ENCODE results near the gene ECI1. TPM values are rescaled to one million over a fixed set of nuclear protein-coding genes. Genes with fewer than 3 reads are reported as not detected.

The ECI1 gene
- total RNA-seq, 1 donor from 2014 or later, result 39.7 TPM

DNA sequence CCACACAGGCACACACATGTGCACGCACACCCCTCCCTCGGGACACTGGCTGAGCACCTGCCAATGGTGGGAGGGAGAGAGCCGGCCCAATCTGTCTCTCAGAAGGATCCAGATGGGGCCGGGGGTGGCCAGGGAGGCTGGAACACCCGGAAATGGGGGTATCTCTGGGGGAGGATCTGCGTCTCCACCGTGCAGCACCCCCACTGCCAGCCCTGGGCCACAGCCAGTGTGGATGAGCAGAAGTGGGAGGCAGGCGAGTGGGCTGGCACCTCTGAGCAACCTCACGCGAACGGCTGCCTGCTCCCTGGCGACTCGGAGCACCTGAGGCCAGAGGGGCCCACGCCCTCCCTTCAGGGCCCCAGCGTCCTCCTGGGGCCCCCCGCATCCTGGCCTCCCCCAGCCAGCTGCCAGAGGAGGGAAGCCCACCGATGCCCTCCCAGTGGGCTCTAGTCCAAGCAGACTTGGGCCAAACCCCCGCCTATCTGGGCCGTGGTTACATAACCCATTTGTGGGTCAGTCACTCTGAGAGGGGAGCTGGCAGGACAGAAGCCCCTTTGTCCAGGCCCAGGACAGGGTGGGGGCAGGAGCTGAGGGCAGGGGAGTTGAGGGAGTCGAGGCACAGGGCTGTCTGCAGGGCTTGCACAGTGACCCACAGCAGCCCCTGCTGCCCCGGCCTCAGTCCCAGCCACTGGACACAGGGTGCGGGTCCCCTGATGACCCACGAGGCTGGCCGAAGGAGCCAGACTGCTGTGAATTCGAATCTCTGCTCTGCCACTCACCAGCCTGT, 60.5 kb downstream of the ECI1 start:
- H3K36me3 Mint-ChIP-seq, result no peaks in the 10 kb centered on the region
- Histone ChIP-seq H3K36me3 (no peaks in the 10 kb centered on the region), H3K27me3 (peaks cover 15% of the 10 kb centered on the region), H3K9ac (no peak overlapping the region), H3K79me2 (ENCODE audit: low read depth) (no peaks in the 10 kb centered on the region), H3K9me3 (ENCODE audit: low read depth) (no peaks in the 10 kb centered on the region), H3K27ac (no peak overlapping the region), H3K4me3 (no peak overlapping the region), H2AFZ (replicated peaks) (no peak overlapping the region), H3K4me2 (no peak overlapping the region), H4K20me1 (ENCODE audit: low read depth) (peaks cover 16% of the 10 kb centered on the region), H3K4me1 (peaks cover 11% of the 10 kb centered on the region), H3F3A (ENCODE audit: low read depth) (peaks cover 3% of the 10 kb centered on the region)
- H3K9me3 Mint-ChIP-seq, result no peaks in the 10 kb centered on the region
- no peak for DNase-seq (ENCODE audit: low spot score)
- no peak overlapping the region for H3K4me3 Mint-ChIP-seq
- no peak for TF ChIP-seq EZH2 (IDR thresholded peaks at IDR 0.05)
- TF ChIP-seq, protein P1, sequence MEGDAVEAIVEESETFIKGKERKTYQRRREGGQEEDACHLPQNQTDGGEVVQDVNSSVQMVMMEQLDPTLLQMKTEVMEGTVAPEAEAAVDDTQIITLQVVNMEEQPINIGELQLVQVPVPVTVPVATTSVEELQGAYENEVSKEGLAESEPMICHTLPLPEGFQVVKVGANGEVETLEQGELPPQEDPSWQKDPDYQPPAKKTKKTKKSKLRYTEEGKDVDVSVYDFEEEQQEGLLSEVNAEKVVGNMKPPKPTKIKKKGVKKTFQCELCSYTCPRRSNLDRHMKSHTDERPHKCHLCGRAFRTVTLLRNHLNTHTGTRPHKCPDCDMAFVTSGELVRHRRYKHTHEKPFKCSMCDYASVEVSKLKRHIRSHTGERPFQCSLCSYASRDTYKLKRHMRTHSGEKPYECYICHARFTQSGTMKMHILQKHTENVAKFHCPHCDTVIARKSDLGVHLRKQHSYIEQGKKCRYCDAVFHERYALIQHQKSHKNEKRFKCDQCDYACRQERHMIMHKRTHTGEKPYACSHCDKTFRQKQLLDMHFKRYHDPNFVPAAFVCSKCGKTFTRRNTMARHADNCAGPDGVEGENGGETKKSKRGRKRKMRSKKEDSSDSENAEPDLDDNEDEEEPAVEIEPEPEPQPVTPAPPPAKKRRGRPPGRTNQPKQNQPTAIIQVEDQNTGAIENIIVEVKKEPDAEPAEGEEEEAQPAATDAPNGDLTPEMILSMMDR (IDR thresholded peaks at IDR 0.05), result no peak
- H3K27me3 Mint-ChIP-seq (ENCODE audit: insufficient read depth, low read depth), result peaks cover 3% of the 10 kb centered on the region
- no peak overlapping the region for H3K27ac Mint-ChIP-seq
- H3K4me1 Mint-ChIP-seq, result peaks cover 8% of the 10 kb centered on the region

DNA sequence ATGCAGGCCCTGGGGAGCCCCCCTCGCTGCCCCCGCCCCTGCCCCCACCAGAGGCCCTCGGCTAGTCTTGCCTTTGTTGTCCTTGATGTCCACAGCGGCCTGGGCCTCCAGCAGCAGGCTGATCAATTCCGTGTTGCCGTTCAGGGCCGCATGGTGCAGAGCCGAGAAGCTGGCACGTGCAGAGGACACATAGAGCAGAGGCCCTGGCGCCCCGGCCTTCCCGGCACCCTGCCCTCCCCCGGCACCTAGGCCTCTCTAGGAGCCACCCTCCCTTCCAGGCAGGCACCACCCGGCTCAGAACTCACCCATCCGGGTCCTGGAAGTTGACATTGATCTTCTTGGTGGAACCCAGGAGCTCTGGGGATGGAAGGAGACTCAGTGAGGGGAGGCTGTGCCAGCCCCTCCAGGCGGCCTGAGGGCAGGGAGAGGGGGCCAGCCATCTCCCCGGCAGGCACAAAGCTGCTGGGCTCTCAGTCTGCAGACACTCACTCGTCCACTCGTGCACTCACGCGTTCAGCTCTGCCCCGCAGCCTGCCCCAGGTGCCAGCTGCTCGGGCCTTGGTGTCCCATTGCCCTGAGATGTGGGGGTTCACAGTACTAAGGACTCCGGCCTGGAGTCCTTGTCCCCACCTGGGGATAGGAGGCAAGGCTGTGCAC, 61.3 kb downstream of the ECI1 start:
- TF ChIP-seq, protein P1 (IDR thresholded peaks at IDR 0.05), result no peak
- TF ChIP-seq EZH2 (IDR thresholded peaks at IDR 0.05) (no peak), EZH2phosphoT487 (IDR thresholded peaks at IDR 0.05) (no peak)
- Mint-ChIP-seq H3K4me1 (peaks cover 8% of the 10 kb centered on the region), H3K9me3 (no peaks in the 10 kb centered on the region), H3K27me3 (ENCODE audit: insufficient read depth, low read depth) (peaks cover 2% of the 10 kb centered on the region), H3K27ac (no peak overlapping the region), H3K36me3 (no peaks in the 10 kb centered on the region), H3K4me3 (no peak overlapping the region)
- no peak overlapping the region for H3K9ac ChIP-seq
- no peaks in the 10 kb centered on the region for H3K79me2 ChIP-seq (ENCODE audit: low read depth)
- H3K9me3 ChIP-seq (ENCODE audit: low read depth), result no peaks in the 10 kb centered on the region
- no peaks in the 10 kb centered on the region for H3F3A ChIP-seq (ENCODE audit: low read depth)
- peaks cover 4% of the 10 kb centered on the region for H3K4me1 ChIP-seq
- peaks cover 7% of the 10 kb centered on the region for H3K27me3 ChIP-seq
- H3K4me2 ChIP-seq, result no peak overlapping the region
- no peak overlapping the region for H3K4me3 ChIP-seq
- peaks cover 9% of the 10 kb centered on the region for H4K20me1 ChIP-seq (ENCODE audit: low read depth)
- DNase-seq (ENCODE audit: low spot score), result no peak
- no peaks in the 10 kb centered on the region for H3K36me3 ChIP-seq
- no peak overlapping the region for H2AFZ ChIP-seq (replicated peaks)
- no peak overlapping the region for H3K27ac ChIP-seq

MicroRNAs encoded within 50 kb of the gene (microRNA counts, 767-probe panel; counts per million panel counts)
- microRNA hsa-miR-940, result 460 counts per million, percentile 90 among the panel's probes with 10 or more counts

Small RNA genes within 50 kb of the gene (microRNA-seq; reads per million reads assigned to microRNA genes)
- not detected for gene MIR3677
- not detected for gene MIR4717

Small RNA genes within 50 kb of the gene (small RNA-seq; reads per million reads assigned to genes)
- gene MIR3677 (not detected), gene MIR4717 (not detected)

Other genes with a start within 250 kb of the ECI1 start
- 12.7 and 31.2 TPM in 2 replicates for gene ZNF598, start 241.8 kb downstream of the ECI1 start, total RNA-seq (ENCODE audit: low replicate concordance)
- 0.99 TPM in 1 of 2 replicates, not detected in the other for gene NPW, start 231.8 kb downstream of the ECI1 start, total RNA-seq (ENCODE audit: low replicate concordance)
- gene NHERF2, start 224.7 kb downstream of the ECI1 start, total RNA-seq (ENCODE audit: low replicate concordance), result 3.0 and 9.1 TPM in 2 replicates
- gene NTHL1, start 203.8 kb downstream of the ECI1 start, total RNA-seq (ENCODE audit: low replicate concordance), result 26.3 and 43.6 TPM in 2 replicates
- 55.1 and 63.4 TPM in 2 replicates for gene TSC2, start 203.6 kb downstream of the ECI1 start, total RNA-seq (ENCODE audit: low replicate concordance)
- 16.9 and 73.4 TPM in 2 replicates for gene PKD1, start 115.7 kb downstream of the ECI1 start, total RNA-seq (ENCODE audit: low replicate concordance)
- gene RAB26, start 103.0 kb downstream of the ECI1 start, total RNA-seq (ENCODE audit: low replicate concordance), result 2.1 and 4.4 TPM in 2 replicates
- gene TRAF7, start 95.8 kb downstream of the ECI1 start, total RNA-seq (ENCODE audit: low replicate concordance), result 24.1 and 63.6 TPM in 2 replicates
- 1.6 and 9.0 TPM in 2 replicates for gene CASKIN1, start 55.0 kb downstream of the ECI1 start, total RNA-seq (ENCODE audit: low replicate concordance)
- 24.9 and 89.0 TPM in 2 replicates for gene MLST8, start 46.1 kb downstream of the ECI1 start, total RNA-seq (ENCODE audit: low replicate concordance)
- 5.2 and 14.5 TPM in 2 replicates for gene BRICD5, start 40.7 kb downstream of the ECI1 start, total RNA-seq (ENCODE audit: low replicate concordance)
- 13.3 and 42.9 TPM in 2 replicates for gene PGP, start 36.7 kb downstream of the ECI1 start, total RNA-seq (ENCODE audit: low replicate concordance)
- gene E4F1, start 28.0 kb downstream of the ECI1 start, total RNA-seq (ENCODE audit: low replicate concordance), result 7.4 and 37.7 TPM in 2 replicates
- 0.21 and 1.6 TPM in 2 replicates for gene DNASE1L2, start 15.1 kb downstream of the ECI1 start, total RNA-seq (ENCODE audit: low replicate concordance)
- 176 and 284 TPM in 2 replicates for gene RNPS1, start 16.5 kb upstream of the ECI1 start, total RNA-seq (ENCODE audit: low replicate concordance)
- 9.7 and 10.8 TPM in 2 replicates for gene ABCA3, start 89.1 kb upstream of the ECI1 start, total RNA-seq (ENCODE audit: low replicate concordance)
- gene CCNF, start 177.9 kb upstream of the ECI1 start, total RNA-seq (ENCODE audit: low replicate concordance), result 41.6 and 67.3 TPM in 2 replicates
- 29.1 and 62.1 TPM in 2 replicates for gene TEDC2, start 208.5 kb upstream of the ECI1 start, total RNA-seq (ENCODE audit: low replicate concordance)
- gene NTN3, start 219.7 kb upstream of the ECI1 start, total RNA-seq (ENCODE audit: low replicate concordance), result 1.7 and 3.6 TPM in 2 replicates
- gene TBC1D24, start 223.5 kb upstream of the ECI1 start, total RNA-seq (ENCODE audit: low replicate concordance), result 8.2 and 11.9 TPM in 2 replicates

Data from neural progenitor cell (in vitro differentiated cells).